ENCODE results near the gene MYO18A. TPM values are rescaled to one million over a fixed set of nuclear protein-coding genes. Genes with fewer than 3 reads are reported as not detected.

MYO18A gene
- total RNA-seq, 4 donors from 2014 or later, result 46.7 to 82.7 (median 64.6) TPM

DNA sequence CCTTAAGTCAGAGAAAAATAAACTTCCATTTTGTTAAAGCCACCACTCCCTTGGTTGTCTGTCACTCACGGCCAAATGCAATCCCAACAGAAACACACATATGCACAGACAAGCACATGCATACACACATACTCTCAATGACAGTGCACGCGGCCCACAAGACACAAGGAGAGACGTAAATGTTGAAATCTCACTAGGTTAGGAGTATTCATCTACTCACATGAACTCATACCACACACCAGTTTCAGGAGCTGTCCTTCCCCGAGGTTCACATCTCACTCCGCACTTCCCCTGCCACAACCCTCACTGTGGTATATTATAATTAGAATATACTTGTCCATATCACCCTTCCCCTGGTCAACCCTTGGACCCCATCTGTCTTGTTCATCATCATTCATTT, 36.0 kb upstream of the MYO18A start:
- H3K9me3 ChIP-seq, result no peaks in the 10 kb centered on the region
- no peak overlapping the region for H3K27ac ChIP-seq (replicated peaks in 1 of 4)
- intact Hi-C loops (cut with DNase I), result loop anchor here (5.0 kb wide), 2 partner anchors 34 to 76 kb away; partner anchors contain the start of genes MYO18A and NUFIP2
- peaks cover 0 to 9% (median 8%) of the 10 kb centered on the region in 4 donors for H3K4me1 ChIP-seq
- H3K36me3 ChIP-seq, result no peaks in the 10 kb centered on the region
- no peak overlapping the region for H3K4me3 ChIP-seq
- TF ChIP-seq POLR2AphosphoS5 (IDR thresholded peaks at IDR 0.05), result no peak
- TF ChIP-seq EP300 (IDR thresholded peaks at IDR 0.05), result no peak
- no peak for TF ChIP-seq POLR2A (IDR thresholded peaks at IDR 0.05; ENCODE audit: low read depth)
- WGBS, result 75% methylated on average over 6 of the region's 6 CpGs
- no peak for DNase-seq (ENCODE audit: extremely low spot score)
- H3K27me3 ChIP-seq, result no peaks in the 10 kb centered on the region

DNA sequence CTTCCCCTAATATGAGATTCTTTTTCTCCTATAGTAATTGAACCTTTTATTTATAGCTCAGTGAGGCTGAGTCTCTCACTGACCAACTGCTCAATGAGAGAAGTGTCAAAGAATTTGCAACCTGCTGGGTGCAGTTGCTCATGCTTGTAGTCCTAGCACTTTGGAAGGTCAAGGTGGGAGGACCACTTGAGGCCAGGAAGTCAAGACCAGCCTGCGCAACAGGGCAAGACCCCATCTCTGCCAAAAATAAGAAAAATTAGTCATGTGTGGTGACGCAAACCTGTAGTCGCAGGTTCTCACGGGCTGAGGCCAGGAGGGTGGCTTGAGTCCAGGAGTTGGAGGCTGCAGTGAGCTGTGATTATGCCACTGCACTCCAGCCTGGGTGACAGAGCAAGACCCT, 35.5 kb upstream of the MYO18A start:
- intact Hi-C loops (cut with DNase I), result loop anchor here (5.0 kb wide), 2 partner anchors 33 to 77 kb away; partner anchors contain the start of genes MYO18A and NUFIP2
- TF ChIP-seq CTCF (IDR thresholded peaks at IDR 0.05) (no peak), POLR2AphosphoS5 (IDR thresholded peaks at IDR 0.05) (no peak), POLR2A (IDR thresholded peaks at IDR 0.05; ENCODE audit: low read depth) (no peak), EP300 (IDR thresholded peaks at IDR 0.05) (no peak)
- Histone ChIP-seq H3K27ac (replicated peaks in 1 of 4) (no peak overlapping the region), H3K36me3 (no peaks in the 10 kb centered on the region), H3K9me3 (no peaks in the 10 kb centered on the region), H3K4me3 (no peak overlapping the region), H3K4me1 (peaks cover 0 to 9% (median 8%) of the 10 kb centered on the region in 4 donors), H3K27me3 (no peaks in the 10 kb centered on the region)
- DNase-seq (ENCODE audit: extremely low spot score), result no peak
- WGBS, result 68% methylated on average over 4 of the region's 4 CpGs

DNA sequence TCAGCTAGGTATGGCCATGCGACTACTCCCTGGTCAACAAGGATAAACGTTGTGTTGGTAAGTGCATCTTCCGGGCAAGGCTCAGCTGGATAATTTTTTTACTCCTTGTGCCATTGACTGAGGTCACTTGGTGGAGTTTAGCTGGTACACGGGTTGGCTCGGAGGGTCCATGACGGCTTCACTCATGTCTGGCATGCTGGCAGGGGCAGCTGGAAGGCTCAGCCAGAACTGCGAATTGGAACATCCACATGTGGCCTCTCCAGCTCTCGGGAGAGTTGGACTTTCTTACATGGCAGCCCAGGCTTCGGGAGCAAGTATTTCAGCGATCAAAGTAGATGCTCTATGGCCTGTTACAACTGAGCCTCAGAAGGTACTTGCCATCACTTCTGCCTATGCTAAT, 35.0 kb upstream of the MYO18A start:
- intact Hi-C loops (cut with DNase I), result loop anchor here (5.0 kb wide), 2 partner anchors 33 to 77 kb away; partner anchors contain the start of genes MYO18A and NUFIP2
- Histone ChIP-seq H3K4me1 (peaks cover 0 to 9% (median 8%) of the 10 kb centered on the region in 4 donors), H3K36me3 (no peaks in the 10 kb centered on the region), H3K27me3 (no peaks in the 10 kb centered on the region), H3K4me3 (no peak overlapping the region), H3K27ac (replicated peaks in 1 of 4) (no peak overlapping the region), H3K9me3 (no peaks in the 10 kb centered on the region)
- TF ChIP-seq POLR2A (IDR thresholded peaks at IDR 0.05; ENCODE audit: low read depth), result no peak
- no peak for TF ChIP-seq POLR2AphosphoS5 (IDR thresholded peaks at IDR 0.05)
- no peak for TF ChIP-seq EP300 (IDR thresholded peaks at IDR 0.05)
- no peak for TF ChIP-seq CTCF (IDR thresholded peaks at IDR 0.05)
- WGBS, result 84% methylated on average over 10 of the region's 10 CpGs
- DNase-seq (ENCODE audit: extremely low spot score), result no peak

DNA sequence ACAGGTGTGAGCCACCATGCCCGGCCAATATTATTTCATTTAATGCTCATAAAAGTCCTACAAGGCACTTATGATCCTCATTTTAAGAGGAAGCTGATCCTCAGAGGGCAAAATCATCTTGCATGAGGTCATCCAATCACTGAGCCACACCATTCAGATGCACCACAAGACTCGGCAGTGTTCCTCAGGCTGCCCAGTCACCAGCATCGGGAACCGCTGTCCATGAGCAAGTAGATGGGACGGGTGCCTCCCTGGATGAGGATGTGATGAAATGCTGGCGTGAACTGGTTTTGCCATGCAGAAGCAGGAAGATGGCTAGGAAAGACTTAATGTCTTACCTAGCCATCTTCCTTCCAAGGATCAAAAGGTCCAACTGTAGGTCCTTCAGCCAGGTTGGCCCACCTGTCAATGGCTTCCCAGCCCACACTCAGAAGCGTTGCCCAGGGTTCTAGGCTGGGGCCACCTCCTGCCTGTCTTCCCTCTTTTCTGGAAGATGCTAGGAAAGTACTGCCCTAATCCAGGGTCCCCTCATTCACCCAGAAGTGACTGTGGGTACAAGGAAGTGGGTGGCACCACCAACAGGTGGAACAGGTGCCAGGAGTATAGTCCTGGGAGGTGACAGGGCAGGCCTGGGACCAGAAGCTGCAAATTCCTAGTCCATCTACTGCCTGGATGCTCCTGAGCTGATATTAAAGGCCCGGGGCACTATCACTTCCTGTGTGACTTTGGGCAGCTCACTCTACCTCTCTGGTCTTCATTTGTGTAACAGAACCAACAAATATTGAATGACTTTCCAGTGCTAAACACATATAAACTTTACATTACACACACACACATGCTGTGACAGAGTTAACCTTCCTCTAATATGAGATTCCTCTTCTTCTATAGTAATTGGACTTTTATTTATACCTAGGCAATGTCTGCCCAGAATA, 34.3 kb upstream of the MYO18A start:
- Histone ChIP-seq H3K27ac (replicated peaks in 1 of 4) (no peak overlapping the region), H3K4me1 (peaks cover 0 to 6% (median 5%) of the 10 kb centered on the region in 4 donors), H3K4me3 (no peak overlapping the region), H3K9me3 (no peaks in the 10 kb centered on the region), H3K36me3 (no peaks in the 10 kb centered on the region), H3K27me3 (no peaks in the 10 kb centered on the region)
- WGBS, result 84% methylated on average over 8 of the region's 8 CpGs
- DNase-seq (ENCODE audit: extremely low spot score), result no peak
- TF ChIP-seq POLR2A (IDR thresholded peaks at IDR 0.05; ENCODE audit: low read depth) (no peak), POLR2AphosphoS5 (IDR thresholded peaks at IDR 0.05) (no peak), CTCF (IDR thresholded peaks at IDR 0.05) (no peak), EP300 (IDR thresholded peaks at IDR 0.05) (no peak)
- intact Hi-C loops (cut with DNase I), result loop anchor here (5.0 kb wide), 2 partner anchors 32 to 78 kb away; partner anchors contain the start of genes MYO18A and NUFIP2

- H3K4me3 ChIP-seq, result no peak overlapping the region
- DNase-seq (ENCODE audit: extremely low spot score), result no peak
Measured at GRCh38 chr17:29212681-29213121, 32.5 kb upstream of the MYO18A start.

More at GRCh38 chr17:29212681-29213121, 32.5 kb upstream of the MYO18A start:
- Histone ChIP-seq H3K36me3 (no peaks in the 10 kb centered on the region), H3K9me3 (no peaks in the 10 kb centered on the region), H3K4me1 (no peaks in the 10 kb centered on the region), H3K27ac (replicated peaks in 1 of 4) (no peak overlapping the region), H3K27me3 (no peaks in the 10 kb centered on the region)
- TF ChIP-seq CTCF (IDR thresholded peaks at IDR 0.05), result no peak
- TF ChIP-seq POLR2A (IDR thresholded peaks at IDR 0.05; ENCODE audit: low read depth), result no peak
- TF ChIP-seq EP300 (IDR thresholded peaks at IDR 0.05), result no peak
- no peak for TF ChIP-seq POLR2AphosphoS5 (IDR thresholded peaks at IDR 0.05)
- WGBS, result 72% methylated on average over 5 of the region's 5 CpGs
- intact Hi-C loops (cut with DNase I), result no loop called here

Data from esophagus muscularis mucosa (tissue), 4 donors.